Measurements from ENCODE around the gene SERPINA10. TPM values are rescaled to one million over a fixed set of nuclear protein-coding genes. Genes with fewer than 3 reads are reported as not detected.

Gene SERPINA10
- total and polyA plus RNA-seq, 9 donors: 0.05 TPM; not detected in 8

GRCh38 chr14:94331462-94331861, 38.4 kb upstream of the SERPINA10 start:
- Histone ChIP-seq H3K27me3 (no peaks in the 10 kb centered on the region), H3K27ac (no peak overlapping the region), H3K4me3 (no peak overlapping the region), H3K9me3 (no peaks in the 10 kb centered on the region), H3K4me1 (ENCODE audit: insufficient read depth) (no peaks in the 10 kb centered on the region), H3K36me3 (no peaks in the 10 kb centered on the region)
- intact Hi-C loops (cut with DNase I): no loop called here
- TF ChIP-seq POLR2A (IDR thresholded peaks at IDR 0.05): no peak
- no peak for TF ChIP-seq CTCF (IDR thresholded peaks at IDR 0.05)
- TF ChIP-seq EP300 (IDR thresholded peaks at IDR 0.05): no peak
- WGBS, 3 donors: 91 to 93% (median 92%) methylated on average over 5 of the region's 5 CpGs
- no peak for DNase-seq

- Histone ChIP-seq H3K4me1 (ENCODE audit: insufficient read depth) (no peaks in the 10 kb centered on the region), H3K4me3 (no peak overlapping the region), H3K27me3 (no peaks in the 10 kb centered on the region), H3K36me3 (no peaks in the 10 kb centered on the region), H3K27ac (no peak overlapping the region), H3K9me3 (no peaks in the 10 kb centered on the region)
- DNase-seq: no peak
- no peak for TF ChIP-seq POLR2A (IDR thresholded peaks at IDR 0.05)
- no peak for TF ChIP-seq EP300 (IDR thresholded peaks at IDR 0.05)
- TF ChIP-seq CTCF (IDR thresholded peaks at IDR 0.05): no peak
- intact Hi-C loops (cut with DNase I): no loop called here
- 51 to 59% (median 56%) methylated on average over 2 of the region's 2 CpGs for WGBS, 3 donors
These were observed 37.8 kb upstream of the SERPINA10 start for GRCh38 chr14:94330857-94331256.

GRCh38 chr14:94330432-94330831, 37.4 kb upstream of the SERPINA10 start:
- no peak for DNase-seq
- no peak overlapping the region for H3K4me3 ChIP-seq
- WGBS, 3 donors: 76 to 83% (median 82%) methylated on average over 3 of the region's 3 CpGs
- TF ChIP-seq EP300 (IDR thresholded peaks at IDR 0.05) (no peak), CTCF (IDR thresholded peaks at IDR 0.05) (no peak), POLR2A (IDR thresholded peaks at IDR 0.05) (no peak)
- intact Hi-C loops (cut with DNase I): no loop called here
- H3K27me3 ChIP-seq: no peaks in the 10 kb centered on the region
- no peaks in the 10 kb centered on the region for H3K9me3 ChIP-seq
- no peaks in the 10 kb centered on the region for H3K36me3 ChIP-seq
- H3K4me1 ChIP-seq (ENCODE audit: insufficient read depth): no peaks in the 10 kb centered on the region
- H3K27ac ChIP-seq: no peak overlapping the region

- no peak overlapping the region for H3K27ac ChIP-seq
These were observed 36.8 kb upstream of the SERPINA10 start for GRCh38 chr14:94329857-94330256.

More at GRCh38 chr14:94329857-94330256, 36.8 kb upstream of the SERPINA10 start:
- 87 to 88% (median 87%) methylated on average over 4 of the region's 4 CpGs for WGBS, 3 donors
- Histone ChIP-seq H3K36me3 (no peaks in the 10 kb centered on the region), H3K27me3 (no peaks in the 10 kb centered on the region), H3K4me3 (no peak overlapping the region), H3K4me1 (ENCODE audit: insufficient read depth) (no peaks in the 10 kb centered on the region), H3K9me3 (no peaks in the 10 kb centered on the region)
- TF ChIP-seq POLR2A (IDR thresholded peaks at IDR 0.05) (no peak), EP300 (IDR thresholded peaks at IDR 0.05) (no peak), CTCF (IDR thresholded peaks at IDR 0.05) (no peak)
- intact Hi-C loops (cut with DNase I): no loop called here
- no peak for DNase-seq

All from ovary (tissue), 9 donors.